Muscle of arm (tissue), 12 donors: ENCODE results near the gene PLA2G4A. TPM values are rescaled to one million over a fixed set of nuclear protein-coding genes. Genes with fewer than 3 reads are reported as not detected.

Experiments
- DNase-seq: peaks from one replicate; pipeline ENCODE4 v3.0.0-alpha.2; 2013
- polyA plus RNA-seq, 12 donors: library from polyadenylated mRNA; unstranded; fragments of 120-200 nt; gene quantifications; one replicate each; pipeline ENCODE4 v1.2.1, GENCODE V29; 2013; ENCODE audit not compliant: insufficient read length in 12 of 12

Gene PLA2G4A
- polyA plus RNA-seq, 12 donors = 2.7 to 12.3 (median 4.8) TPM; not detected in 1

DNA sequence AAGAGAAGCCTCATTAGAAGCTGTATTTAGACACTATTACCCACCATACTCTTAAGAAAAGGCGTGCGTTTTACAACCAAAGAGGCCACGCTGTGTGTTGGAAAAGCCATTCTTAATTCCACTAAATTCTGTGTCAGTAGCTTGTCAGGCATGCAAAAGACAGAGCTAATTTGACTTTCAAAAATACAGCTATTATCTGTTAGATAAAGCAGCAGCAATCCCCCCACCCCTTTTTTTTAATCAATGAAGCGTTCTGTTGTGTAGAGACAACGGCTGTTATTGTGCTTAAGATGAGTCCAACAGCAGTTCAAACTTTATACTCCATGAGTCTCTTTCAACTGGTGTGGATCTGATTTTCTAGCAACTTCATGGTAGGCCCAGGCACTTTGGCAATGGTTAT is 43.5 kb downstream of the PLA2G4A start:
- no peak for DNase-seq

DNA sequence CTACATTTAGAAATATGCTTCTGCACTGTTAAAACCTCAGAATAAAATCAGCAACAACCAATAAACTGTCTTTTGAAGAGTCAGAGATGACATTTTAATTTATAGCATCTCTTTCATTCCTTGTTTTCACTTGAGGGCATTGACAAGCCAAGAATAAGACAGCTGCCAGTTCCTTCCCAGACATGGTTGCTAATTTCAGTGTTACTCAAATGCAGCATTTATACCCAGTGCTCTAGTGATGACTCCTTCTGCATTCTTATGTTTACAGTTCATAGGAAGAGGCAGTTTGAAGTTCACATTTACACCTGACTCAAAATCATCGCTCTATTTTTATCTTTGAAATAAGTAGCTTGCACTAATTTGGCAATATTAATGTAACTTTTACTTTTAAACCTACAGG is 44.9 kb downstream of the PLA2G4A start:
- no peak for DNase-seq

DNA sequence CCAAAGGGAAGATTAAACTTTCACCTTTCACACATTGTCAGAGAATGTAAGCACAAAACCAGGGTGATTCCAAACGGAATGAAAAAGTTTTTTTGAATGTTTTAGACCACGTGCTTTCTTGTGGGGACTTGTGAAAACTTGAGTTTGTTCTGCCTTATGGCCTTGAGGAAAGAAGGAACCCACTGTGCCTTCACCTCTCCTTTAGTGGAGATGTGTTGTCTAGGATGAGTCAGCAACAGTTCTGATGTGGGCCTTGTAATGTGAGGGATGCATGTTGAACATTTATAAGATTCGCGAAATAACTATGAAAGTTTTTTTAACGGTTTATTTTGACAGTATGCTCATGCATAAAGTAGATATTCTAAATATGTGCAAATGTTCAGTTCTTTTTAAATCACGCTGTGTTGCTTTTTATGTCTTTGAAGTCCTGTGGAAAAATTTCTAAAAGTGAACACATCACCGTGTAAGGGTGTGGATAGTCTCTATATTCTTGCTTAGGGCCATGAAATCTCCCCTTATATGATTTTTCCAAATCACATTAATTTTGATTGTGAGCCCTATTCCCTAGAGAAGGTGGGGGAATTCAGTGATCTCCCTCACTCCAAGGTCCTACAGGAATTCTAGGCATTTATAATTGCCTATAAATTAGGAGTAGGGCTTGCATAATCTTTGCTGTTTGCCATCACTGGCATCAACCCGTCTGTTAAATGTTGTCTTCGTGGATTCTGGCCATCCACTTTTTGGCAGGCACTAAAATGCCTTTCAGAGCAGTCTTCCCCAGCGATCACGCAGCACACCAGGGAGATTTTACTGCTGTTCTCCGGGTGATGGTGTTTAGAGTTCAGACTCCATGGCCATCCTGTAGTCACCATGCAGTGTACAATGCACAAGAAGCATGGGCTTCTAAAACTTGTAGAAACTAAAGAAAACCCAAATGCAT is 47.4 kb downstream of the PLA2G4A start:
- no peak for DNase-seq

DNA sequence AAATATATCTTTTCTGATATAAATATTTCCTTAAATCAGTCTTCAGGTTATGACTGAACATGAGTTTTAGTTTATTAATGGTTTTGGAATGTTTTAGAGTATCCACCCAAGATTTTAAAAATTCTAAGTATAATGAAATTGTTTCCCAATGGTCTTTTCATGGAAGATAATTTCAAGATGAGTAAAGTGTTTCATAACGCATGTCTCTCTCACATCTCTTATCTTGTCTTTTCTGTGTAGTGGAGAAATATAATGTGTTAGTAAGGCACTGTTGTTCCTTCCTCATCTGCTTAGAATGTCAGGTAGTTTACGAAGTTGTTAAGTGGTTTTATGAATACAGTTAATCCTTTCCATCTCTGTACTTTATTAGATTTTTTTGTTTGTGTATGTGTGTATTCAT is 49.6 kb downstream of the PLA2G4A start:
- no peak for DNase-seq

DNA sequence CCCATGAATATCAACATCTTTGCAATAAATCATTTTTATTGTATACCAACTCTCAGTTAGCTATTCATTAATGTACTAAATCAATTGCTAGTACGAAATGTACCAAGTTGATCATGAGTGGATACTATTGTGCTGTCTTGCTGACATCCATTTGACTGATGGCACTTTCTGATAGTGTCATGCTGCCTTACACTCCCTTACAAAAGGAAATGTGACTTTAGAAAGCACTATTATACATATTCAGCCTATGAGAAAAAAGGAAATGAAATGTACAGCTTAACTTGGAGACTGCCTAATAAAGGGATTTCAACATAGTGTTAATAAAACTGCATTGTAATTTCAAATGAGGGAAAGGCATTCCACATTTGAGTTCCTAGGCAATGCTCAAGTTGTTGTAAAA is 52.2 kb downstream of the PLA2G4A start:
- no peak for DNase-seq

DNA sequence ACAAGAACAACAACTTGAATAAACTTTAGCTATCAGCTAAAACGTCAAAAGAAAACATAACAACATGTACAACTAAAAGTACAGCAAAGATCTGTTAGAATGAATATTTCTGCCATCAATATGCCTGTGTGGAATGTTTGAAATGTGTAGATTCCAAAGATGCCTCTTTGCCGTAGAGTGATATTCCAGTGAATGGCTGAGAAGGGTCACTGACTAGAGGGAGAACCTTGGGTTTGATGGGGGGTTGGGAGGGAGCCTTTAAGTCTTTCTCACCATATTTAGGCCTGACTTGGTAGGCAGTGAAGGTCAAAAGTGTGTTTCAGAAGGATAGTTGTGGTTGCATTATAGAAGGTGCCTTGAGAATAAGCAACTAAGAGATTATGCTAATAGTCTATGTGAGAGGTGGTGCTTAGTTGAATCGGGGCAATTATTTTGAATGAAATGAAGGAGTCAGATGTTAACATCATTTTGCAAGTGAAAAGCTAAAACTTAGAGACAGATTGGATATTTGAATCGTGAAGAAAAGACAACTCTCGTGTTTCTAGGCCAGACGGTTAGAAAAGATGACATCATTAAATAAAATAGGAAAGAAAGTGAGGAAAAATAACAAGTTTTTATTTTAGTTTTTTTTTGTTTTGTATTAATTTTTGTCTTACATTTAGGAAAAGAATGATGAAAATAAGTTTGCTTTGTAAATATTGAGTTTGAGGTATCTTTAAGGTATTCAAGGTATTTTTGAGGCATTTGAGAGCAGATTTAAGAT is 53.8 kb downstream of the PLA2G4A start:
- DNase-seq = no peak

DNA sequence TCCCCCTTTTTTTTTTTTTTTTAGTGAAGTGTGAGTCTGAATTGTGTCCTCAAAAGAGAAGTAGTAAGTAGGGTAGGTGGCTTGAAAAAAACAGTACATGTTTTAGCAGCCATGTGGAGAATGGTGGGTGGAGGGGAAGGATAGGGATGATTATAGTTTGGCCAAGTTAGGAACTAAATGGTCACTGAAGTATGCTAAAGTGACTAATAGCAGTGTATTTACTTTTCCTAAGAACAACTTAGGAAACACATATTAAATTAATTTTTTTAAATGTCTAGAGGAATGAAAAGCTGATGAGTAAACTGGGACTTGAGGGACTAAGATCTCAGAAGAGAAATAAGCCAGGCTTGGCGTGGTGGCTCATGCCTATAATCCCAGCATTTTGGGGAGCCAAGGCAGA is 55.5 kb downstream of the PLA2G4A start:
- DNase-seq = no peak

DNA sequence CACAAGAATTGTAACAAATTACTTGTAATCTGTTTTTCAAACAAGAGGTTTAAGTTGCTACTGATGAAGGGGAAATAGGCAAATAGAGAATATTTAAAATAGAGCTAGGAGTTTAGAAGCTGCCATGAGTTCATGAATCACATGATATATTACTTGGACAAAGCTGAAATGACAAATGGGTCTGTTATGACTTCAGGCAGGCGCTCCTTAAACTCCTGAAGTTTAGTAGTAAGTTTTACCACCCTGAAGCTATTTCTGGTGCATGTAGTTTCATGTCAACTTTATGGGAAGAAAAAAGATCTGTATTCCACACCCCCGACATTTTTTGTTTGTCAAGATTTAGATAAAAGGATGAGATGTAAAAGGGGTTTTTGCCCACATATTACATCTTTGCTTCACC is 58.5 kb downstream of the PLA2G4A start:
- DNase-seq = no peak

DNA sequence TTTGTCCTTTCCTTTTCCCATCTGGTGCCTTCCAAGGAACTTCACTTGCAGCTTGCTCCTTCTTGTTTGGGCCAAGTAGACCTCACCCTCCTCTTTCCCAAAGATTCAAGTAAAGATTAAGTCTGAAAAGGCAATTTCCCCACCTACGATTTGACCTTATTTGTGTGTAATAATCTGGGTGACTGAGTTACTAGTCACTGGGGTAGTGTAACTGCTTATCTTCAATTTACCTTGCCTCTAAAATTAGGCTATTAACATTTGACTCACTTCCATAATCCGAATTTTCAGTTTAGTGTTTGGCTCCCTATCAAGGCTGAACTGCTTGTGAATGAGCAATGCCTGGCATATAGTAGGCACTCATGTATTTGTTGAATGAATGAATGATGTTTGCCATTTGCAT is 59.6 kb downstream of the PLA2G4A start:
- no peak for DNase-seq

DNA sequence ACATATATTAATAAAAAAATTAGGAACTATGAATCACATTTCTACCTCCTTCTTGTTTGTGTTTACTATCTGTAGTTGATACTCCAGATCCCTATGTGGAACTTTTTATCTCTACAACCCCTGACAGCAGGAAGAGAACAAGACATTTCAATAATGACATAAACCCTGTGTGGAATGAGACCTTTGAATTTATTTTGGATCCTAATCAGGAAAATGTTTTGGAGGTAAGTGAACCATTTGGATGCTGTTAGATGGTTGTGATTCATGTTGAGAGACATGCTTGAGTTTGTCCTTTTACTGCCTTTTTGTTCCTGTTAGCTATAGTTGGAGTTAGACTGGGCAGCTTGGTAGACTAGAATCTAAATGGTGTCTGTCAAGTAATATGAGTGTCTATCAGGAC is 64.2 kb downstream of the PLA2G4A start:
- no peak for DNase-seq

DNA sequence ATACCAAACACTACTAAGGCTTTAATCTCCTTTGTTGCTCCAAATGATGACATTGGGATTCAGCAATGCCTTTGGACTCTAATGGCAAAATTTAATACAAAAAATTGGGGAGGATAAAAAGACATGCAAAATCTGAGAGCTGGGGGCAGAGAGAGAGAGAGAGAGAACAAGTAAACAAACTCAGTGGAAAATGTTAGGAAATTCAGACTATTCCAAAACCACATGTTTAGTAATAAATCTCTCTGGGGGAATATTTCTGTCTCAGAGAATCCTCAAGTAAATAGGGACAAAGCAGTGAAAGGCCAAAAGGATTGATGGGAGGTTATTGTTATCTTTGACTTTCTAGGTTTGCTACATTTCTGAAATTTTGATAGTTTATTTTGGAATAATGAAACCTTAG is 65.7 kb downstream of the PLA2G4A start:
- no peak for DNase-seq

DNA sequence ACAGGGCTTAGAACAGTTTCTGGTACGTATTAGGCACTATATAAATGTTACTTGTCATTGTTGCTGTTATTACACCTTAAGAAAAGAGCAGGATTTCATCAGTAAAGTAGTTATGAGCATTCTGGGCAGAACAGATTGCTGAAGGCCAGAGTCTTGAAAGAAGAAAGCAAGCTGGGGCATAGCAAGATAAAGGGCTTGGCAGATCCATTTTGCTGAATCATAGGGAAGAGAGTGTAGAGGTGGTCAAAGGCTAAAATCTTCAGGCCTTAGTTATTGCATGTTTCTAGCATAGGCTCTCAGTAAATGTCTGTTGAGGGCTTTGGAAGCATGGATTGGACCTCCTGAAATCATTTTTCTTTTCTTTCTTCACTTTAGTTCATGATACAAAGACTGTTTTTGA is 67.5 kb downstream of the PLA2G4A start:
- DNase-seq = no peak

DNA sequence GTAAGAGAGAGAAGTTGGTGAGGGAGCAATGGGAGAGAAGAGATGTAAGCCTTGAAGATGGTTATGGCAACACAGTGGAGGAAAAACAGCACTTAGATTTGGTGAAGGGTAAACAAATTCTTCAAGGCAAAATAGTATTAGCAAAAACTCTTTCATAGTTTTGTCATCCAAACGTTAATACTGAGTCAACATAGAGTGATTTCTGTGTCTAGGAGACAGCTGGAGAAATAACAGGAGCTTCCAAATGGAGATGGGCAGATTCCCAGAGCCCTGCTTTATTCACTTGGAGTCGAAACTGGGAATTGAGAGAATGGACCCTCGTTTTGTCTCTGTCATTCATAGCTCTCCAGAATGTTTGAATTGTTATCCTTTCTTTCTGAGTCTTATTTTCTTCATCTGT is 68.3 kb downstream of the PLA2G4A start:
- DNase-seq = no peak

DNA sequence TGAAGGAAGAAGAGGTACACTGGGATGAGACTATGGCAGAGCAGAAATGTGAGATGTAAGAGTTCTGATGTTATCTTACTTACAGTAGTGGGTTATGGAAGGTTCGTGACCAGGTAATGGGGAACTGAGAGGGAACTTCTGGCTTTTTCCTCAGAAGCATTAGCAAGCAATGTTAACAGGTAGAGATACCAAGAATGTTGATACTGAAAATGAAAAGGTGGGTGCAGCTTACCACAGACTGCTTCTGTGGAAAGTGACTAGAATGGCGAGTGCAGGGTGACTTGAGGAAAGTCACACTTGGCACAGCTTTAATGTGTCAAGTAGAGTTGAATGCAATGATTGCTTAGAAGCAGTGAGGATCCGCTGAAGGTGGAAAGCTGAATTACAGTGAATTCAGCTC is 70.8 kb downstream of the PLA2G4A start:
- DNase-seq = no peak

DNA sequence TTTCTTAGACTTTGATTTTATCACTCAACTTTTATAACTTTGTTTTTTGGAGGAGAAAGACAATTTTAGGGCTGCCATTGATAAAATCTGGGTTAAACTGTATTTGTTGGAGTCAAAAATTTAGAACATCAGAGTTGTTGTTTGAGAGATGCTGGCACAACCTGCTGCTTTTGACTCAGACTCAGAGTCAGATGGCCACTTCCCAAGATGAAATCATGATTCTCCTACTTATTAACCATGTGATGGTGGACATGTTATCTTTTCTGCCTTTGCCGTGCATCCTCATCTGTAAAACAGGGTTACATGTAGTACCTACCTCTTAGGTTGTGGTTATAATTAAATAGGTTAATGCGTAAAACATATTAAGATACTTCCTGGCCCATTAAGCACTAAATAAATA is 71.2 kb downstream of the PLA2G4A start:
- no peak for DNase-seq

DNA sequence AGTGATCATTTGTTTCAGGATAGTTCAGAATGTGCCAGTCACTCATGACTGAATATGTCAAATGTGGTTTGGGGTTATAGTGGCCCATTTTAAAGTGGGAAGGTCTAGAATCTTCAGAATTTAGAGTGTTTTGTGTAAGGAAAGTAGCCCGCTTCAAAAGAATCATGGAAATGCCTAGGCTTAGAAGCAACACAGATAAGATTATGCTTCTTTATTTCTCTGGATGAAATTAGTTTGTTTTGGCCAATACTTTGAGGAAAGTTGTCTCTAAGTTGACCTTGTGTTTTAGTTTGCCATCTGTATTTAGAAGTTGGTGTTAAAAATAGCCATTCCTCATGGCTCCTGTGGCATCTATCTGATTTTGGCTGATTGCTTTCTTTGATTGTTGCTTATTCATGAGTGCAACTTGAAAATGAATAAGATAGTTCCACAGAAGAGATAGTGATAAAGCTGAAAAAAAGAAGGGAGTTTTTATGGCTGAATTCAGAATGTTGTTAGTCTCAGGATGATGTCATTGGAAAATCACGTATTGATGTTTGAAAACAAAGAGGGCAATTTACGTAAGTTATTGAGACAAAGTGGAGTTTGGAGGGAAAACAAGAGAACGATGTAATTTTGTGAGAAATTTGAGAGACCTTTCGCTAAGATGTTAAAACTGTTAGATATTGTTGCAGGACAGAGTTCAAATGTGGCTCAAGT is 71.9 kb downstream of the PLA2G4A start:
- no peak for DNase-seq

DNA sequence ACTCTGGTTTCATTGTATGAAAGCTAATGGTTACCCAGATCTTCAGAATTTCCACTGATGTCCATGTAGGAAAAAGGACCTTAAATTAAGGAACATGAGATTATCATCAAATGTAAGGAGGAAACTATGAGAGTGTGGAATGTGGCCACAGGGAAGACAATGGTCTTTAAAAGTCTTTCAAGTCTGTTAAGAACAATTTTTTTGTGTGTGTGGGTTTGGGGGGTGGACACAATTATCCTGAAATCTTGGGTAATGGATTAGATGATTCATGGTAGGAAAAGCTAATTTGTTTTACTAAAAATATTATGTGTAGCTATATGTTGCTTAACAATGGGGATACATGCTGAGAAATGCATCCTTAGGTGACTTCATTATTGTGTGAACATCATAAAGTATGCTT is 72.9 kb downstream of the PLA2G4A start:
- no peak for DNase-seq

DNA sequence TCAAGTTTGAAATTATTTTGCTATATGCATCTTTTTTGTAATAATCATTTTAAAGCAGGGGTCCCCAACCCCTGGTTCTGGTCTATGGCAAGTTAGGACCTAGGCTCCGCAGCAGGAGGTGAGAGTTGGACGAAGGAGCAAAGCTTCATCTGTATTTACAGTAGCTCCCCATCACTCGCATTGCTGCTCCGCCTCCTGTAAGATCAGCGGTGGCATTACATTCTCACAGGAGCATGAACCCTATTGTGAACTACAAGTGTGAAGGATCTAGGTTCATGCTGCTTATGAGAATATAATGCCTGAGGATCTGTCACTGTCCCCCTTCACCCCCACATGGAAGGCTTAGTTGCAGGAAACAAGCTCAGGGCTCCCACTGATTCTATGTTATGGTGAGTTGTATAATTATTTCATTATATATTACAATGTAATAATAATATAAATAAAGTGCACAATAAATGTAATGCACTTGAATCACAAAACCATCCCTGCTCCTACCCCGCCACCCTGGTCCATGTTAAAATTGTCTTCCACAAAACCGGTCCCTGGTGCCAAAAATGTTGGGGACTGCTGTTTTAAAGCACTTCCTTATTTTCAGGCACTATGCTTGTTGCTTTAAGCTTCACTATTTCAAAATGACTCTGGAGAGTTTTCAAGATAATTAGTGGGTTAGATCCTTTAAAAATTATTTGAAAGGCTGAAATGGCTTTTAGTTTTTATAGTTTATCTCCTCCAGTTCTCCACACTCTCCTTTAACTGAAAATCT is 74.8 kb downstream of the PLA2G4A start:
- no peak for DNase-seq

DNA sequence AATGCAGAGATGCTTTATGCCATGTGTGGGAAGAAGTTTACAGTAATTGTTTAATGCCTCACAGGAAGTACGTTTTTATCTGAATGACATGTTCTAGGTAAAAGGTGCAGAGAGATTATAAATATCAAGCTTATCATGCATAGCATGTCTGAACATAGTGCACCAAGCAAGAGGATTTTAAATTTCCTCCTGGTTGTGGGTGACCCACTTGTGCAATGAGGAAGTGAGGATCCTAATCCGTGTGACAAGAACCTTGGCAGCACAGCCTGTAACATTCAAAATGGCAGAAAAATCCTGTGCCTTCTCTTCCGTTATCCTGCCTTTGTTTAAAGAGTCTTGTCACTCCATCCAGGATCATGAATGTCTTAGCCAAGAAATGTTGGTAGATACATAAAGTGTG is 75.6 kb downstream of the PLA2G4A start:
- DNase-seq = no peak

DNA sequence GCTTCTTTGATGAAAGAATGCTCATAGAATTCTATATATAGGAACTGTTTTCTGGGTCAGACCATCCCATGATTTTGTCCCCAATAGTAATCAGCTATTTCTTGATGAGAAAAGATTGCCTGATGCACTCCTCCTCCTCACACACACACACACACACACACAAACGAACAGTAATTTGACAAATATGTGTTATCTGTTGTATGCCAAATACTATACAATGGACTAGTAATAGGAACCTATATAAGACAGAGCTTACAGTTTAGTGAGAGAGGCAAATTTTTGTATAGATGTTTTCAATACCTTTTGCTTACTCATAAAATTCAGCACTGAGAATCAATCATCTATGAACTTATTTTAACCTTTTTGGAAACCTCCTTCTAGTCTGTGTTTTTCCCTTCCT is 76.8 kb downstream of the PLA2G4A start:
- DNase-seq = no peak

DNA sequence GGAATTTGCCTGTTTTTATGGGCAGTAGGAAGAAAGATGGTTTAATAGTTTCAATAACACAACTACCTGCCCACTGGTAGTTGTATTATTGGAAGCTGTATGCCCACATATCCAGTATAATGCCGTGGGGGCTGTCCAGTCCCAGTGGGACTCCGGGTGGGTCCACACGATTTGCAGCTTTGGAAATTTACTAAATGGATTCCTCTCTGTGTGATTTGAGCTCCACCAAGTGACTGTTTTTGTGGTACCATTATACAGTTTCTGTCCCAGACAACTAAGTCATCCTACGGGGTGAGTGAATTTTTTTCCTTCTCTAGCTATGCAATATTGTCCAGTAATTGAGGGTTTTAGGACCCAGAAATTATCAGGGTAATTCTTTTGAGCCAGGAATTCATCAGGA is 86.8 kb downstream of the PLA2G4A start:
- no peak for DNase-seq
